HG02840 (cell line): ENCODE data around the gene FADS6.

Source experiments
- ATAC-seq: cut with Tn5 transposase; IDR thresholded peaks from one replicate; pipeline ENCODE4 v1.9.1; 2021; ENCODE audit warnings: mild to moderate bottlenecking, moderate library complexity, moderate number of reproducible peaks; ENCODE audit not compliant: unreplicated experiment, low FRiP score

FADS6 gene

GRCh38 chr17:74833501-74834377 is 59.7 kb downstream of the FADS6 start:
- no peak for ATAC-seq

DNA sequence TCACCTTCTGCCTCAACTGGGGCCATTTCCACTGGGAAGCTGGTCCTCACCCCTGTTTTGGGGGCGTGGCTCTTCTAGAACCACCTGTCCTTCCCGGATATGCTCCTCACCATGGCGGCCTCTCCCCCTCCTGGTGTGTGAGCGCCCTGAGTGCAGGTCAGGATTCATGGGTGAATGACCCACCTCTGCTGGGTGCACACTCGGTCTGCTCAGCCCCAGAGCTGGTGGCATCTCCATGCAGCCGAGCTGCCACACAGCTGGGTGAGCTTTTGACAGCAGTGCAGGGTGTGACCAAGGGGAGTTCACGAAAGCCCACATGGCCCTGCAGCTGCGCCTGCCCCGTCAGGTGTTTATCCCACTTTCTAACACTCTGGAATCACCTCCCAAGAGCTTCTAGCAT is 61.0 kb downstream of the FADS6 start:
- ATAC-seq: no peak

- no peak for ATAC-seq
Observed at GRCh38 chr17:74831444-74832146, 61.8 kb downstream of the FADS6 start.

DNA sequence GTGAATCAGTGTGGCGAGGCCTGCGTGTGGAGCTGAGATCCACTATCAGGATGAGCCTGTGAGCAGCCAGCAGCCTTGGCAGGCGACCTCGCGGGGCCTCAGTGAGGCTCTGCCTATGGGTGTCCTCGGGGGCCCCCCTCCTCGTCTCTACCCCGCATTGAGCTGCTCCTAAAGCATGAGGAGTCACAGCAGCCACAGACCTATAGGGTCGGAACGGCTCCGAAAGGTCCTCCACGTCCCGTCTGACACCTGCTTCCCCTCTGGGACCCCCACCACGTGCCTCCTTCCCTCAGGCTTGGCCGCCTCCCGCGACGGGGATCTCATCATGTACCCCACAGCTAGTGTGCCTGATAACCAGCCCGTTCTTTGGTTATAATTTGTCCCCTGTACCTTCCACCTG is 62.6 kb downstream of the FADS6 start:
- no peak for ATAC-seq

DNA sequence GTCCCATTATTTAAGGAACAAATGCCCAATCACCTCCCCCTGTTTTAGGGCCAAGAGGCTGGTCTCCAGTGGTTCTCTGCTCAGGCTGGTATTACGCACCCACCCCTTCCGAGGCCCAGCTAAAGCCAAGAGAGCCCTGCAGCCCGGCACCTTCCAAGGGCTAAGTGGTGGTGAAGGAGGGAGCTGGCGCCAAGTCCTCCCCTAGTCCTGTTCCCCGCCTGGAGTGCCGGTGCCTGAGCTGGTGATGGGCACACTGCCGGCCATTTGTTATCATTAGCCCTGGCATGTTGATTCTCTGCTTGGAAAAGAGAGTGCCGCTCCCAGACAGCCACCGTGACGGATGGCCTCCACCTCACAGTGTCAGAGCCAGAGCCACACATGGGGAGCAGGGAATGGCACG is 65.6 kb downstream of the FADS6 start:
- ATAC-seq: no peak
